Neutrophil (primary cell): ENCODE results near the gene PGP.
"Not testable (repeated sequence)": the region's sequence is repeated elsewhere in the genome, so short reads cannot be mapped to it uniquely, and the experiment has no call there.

ENCODE experiments used
- H3K27ac ChIP-seq: fragments of 200-600 bp; sonication (generic); 2 replicates; pipeline ENCODE4 v1.5.1; 2016; ENCODE audit warnings: mild to moderate bottlenecking, moderate library complexity
- H3K27me3 ChIP-seq: fragments of 200-600 bp; sonication (generic); 2 replicates; pipeline ENCODE4 v1.6.0; 2016; ENCODE audit warnings: mild to moderate bottlenecking
- H3K36me3 ChIP-seq: fragments of 200-600 bp; sonication (generic); 2 replicates; pipeline ENCODE4 v1.5.1; 2017
- H3K4me1 ChIP-seq, 2 experiments: fragments of 200-600 bp in 1 of 2; sonication (generic) in 1 of 2; 1 replicate in 1 of 2; 2 replicates in 1 of 2; pipeline versions ENCODE4 v1.5.1 to v1.6.1; 2013 to 2016; ENCODE audit warnings: low read depth in 1 of 2, low read length in 1 of 2, mild to moderate bottlenecking in 1 of 2, moderate library complexity in 1 of 2; ENCODE audit not compliant: control insufficient read depth in 1 of 2, insufficient read depth in 1 of 2
- H3K4me3 ChIP-seq, 2 experiments: fragments of 200-600 bp in 1 of 2; sonication (generic) in 1 of 2; 1 replicate in 1 of 2; 2 replicates in 1 of 2; pipeline ENCODE4 v1.5.1; 2013 to 2016; ENCODE audit warnings: low read depth in 1 of 2, low read length in 1 of 2, mild to moderate bottlenecking in 1 of 2, moderate library complexity in 1 of 2
- H3K9me3 ChIP-seq: fragments of 200-600 bp; sonication (generic); 2 replicates; pipeline ENCODE4 v1.5.1; 2016
- CTCF ChIP-seq: fragments of 200-600 bp; sonication (generic); IDR thresholded peaks from 2 replicates; pipeline ENCODE4 v1.5.1; 2016; ENCODE audit warnings: antibody characterized with exemption

Gene PGP

GRCh38 chr16:2206780-2207433 is 7.7 kb downstream of the PGP start:
- peaks cover 4% of the 10 kb centered on the region for H3K27me3 ChIP-seq
- H3K36me3 ChIP-seq, result peaks cover 24% of the 10 kb centered on the region
- no peak for TF ChIP-seq CTCF
- no peak overlapping the region for H3K4me3 ChIP-seq
- peak overlapping the region; percentile 88 for H3K27ac ChIP-seq
- H3K9me3 ChIP-seq, result no peaks in the 10 kb centered on the region
- H3K4me1 ChIP-seq, result peaks cover 31 to 32% of the 10 kb centered on the region in 2 experiments

GRCh38 chr16:2206420-2206779 is 8.2 kb downstream of the PGP start:
- TF ChIP-seq CTCF, result no peak
- H3K4me3 ChIP-seq, result no peak overlapping the region

GRCh38 chr16:2205967-2206313 is 8.7 kb downstream of the PGP start:
- peaks cover 11% of the 10 kb centered on the region for H3K27me3 ChIP-seq
- no peak for TF ChIP-seq CTCF
- peaks cover 24% of the 10 kb centered on the region for H3K36me3 ChIP-seq
- peak overlapping the region; percentile 88 for H3K27ac ChIP-seq
- H3K4me1 ChIP-seq, result peaks cover 25 to 27% of the 10 kb centered on the region in 2 experiments
- peak overlapping the region; percentile 95 to 100 for H3K4me3 ChIP-seq
- H3K9me3 ChIP-seq, result no peaks in the 10 kb centered on the region

More at GRCh38 chr16:2206420-2206779, 8.2 kb downstream of the PGP start:
- H3K4me1 ChIP-seq, result peaks cover 26 to 27% of the 10 kb centered on the region in 2 experiments
- peak overlapping the region; percentile 88 for H3K27ac ChIP-seq
- H3K27me3 ChIP-seq, result peaks cover 10% of the 10 kb centered on the region
- no peaks in the 10 kb centered on the region for H3K9me3 ChIP-seq
- peaks cover 24% of the 10 kb centered on the region for H3K36me3 ChIP-seq

GRCh38 chr16:2205104-2205966 is 9.3 kb downstream of the PGP start, which contains the start of gene MLST8:
TSS of gene MLST8 (plus strand) at chr16:2205454. CDS start at chr16:2206086, 632 bp downstream.
- peak; percentile 28 for TF ChIP-seq CTCF
- peaks cover 25 to 27% of the 10 kb centered on the region in 2 experiments for H3K4me1 ChIP-seq
- peaks cover 17% of the 10 kb centered on the region for H3K27me3 ChIP-seq
- H3K27ac ChIP-seq, result peak within 1 kb of the TSS; percentile 88
- peaks cover 24% of the 10 kb centered on the region for H3K36me3 ChIP-seq
- peak within 1 kb of the TSS; percentile 95 to 100 for H3K4me3 ChIP-seq
- no peaks in the 10 kb centered on the region for H3K9me3 ChIP-seq

- Histone ChIP-seq H3K9me3 (no peaks in the 10 kb centered on the region), H3K27me3 (peaks cover 24% of the 10 kb centered on the region), H3K27ac (peak overlapping the region; percentile 88), H3K4me3 (peak overlapping the region; percentile 95 to 100), H3K36me3 (peaks cover 16% of the 10 kb centered on the region), H3K4me1 (peaks cover 25 to 27% of the 10 kb centered on the region in 2 experiments)
- no peak for TF ChIP-seq CTCF
Observed at GRCh38 chr16:2204416-2205103, 10.1 kb downstream of the PGP start.

GRCh38 chr16:2203119-2203688 is 11.4 kb downstream of the PGP start:
- not testable (repeated sequence) for H3K36me3 ChIP-seq

More at GRCh38 chr16:2203119-2203688, 11.4 kb downstream of the PGP start:
- Histone ChIP-seq H3K4me1 (peaks cover 25 to 27% of the 10 kb centered on the region in 2 experiments), H3K27me3 (peaks cover 38% of the 10 kb centered on the region)
- not testable (repeated sequence) for H3K9me3 ChIP-seq, H3K4me3 ChIP-seq, H3K27ac ChIP-seq
